VCaP (cell line): Measurements from ENCODE around the gene MYPN.

Experiments used
- H3K27ac ChIP-seq: fragments of 450-650 bp; 2 replicates; pipeline ENCODE4 v1.5.1; 2017
- TF ChIP-seq, protein P1 (sequence below): fragments of 450-650 bp; conservative IDR thresholded peaks from 2 replicates; pipeline ENCODE4 v1.5.1; 2017; ENCODE audit warnings: mild to moderate bottlenecking, moderate library complexity

Gene MYPN

GRCh38 chr10:68096913-68097516 lies 12.3 kb upstream of the MYPN start:
- no peak overlapping the region for H3K27ac ChIP-seq
- TF ChIP-seq, protein P1, sequence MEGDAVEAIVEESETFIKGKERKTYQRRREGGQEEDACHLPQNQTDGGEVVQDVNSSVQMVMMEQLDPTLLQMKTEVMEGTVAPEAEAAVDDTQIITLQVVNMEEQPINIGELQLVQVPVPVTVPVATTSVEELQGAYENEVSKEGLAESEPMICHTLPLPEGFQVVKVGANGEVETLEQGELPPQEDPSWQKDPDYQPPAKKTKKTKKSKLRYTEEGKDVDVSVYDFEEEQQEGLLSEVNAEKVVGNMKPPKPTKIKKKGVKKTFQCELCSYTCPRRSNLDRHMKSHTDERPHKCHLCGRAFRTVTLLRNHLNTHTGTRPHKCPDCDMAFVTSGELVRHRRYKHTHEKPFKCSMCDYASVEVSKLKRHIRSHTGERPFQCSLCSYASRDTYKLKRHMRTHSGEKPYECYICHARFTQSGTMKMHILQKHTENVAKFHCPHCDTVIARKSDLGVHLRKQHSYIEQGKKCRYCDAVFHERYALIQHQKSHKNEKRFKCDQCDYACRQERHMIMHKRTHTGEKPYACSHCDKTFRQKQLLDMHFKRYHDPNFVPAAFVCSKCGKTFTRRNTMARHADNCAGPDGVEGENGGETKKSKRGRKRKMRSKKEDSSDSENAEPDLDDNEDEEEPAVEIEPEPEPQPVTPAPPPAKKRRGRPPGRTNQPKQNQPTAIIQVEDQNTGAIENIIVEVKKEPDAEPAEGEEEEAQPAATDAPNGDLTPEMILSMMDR, result no peak

GRCh38 chr10:68099736-68100135 lies 9.6 kb upstream of the MYPN start:
- TF ChIP-seq, protein P1, result no peak
- H3K27ac ChIP-seq, result no peak overlapping the region

GRCh38 chr10:68101066-68101465 lies 8.2 kb upstream of the MYPN start:
- H3K27ac ChIP-seq, result no peak overlapping the region
- TF ChIP-seq, protein P1, result no peak

GRCh38 chr10:68103261-68103878 lies 5.9 kb upstream of the MYPN start:
- no peak overlapping the region for H3K27ac ChIP-seq
- TF ChIP-seq, protein P1, result no peak

DNA sequence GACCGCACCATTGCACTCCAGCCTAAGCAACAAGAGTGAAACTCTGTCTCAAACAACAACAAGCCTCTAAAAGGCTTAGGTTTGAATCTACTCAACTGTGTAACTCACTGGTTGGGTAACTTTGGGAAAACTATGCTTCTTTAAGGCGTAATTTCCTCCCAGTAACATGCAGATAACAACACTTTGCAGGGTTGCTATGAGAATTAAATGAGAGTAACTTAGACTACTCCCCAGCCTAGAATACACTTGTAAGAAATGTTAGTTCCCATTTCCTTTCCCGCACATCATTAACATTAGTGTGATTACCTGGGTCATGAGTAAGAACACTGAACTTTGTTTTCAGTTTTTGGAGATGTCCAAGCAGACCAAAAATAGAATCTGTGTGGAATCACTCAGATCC lies 5.4 kb upstream of the MYPN start:
- H3K27ac ChIP-seq, result no peak overlapping the region
- TF ChIP-seq, protein P1, result no peak

- no peak overlapping the region for H3K27ac ChIP-seq
- TF ChIP-seq, protein P1, result no peak
Observed at GRCh38 chr10:68105820-68106219, 3.5 kb upstream of the MYPN start.

GRCh38 chr10:68106656-68107055 lies 2.6 kb upstream of the MYPN start:
- TF ChIP-seq, protein P1, result no peak
- H3K27ac ChIP-seq, result no peak overlapping the region
